Endothelial cell (in vitro differentiated cells): Measurements from ENCODE around the gene KCNJ5. TPM values are rescaled to one million over a fixed set of nuclear protein-coding genes. Genes with fewer than 3 reads are reported as not detected.

Source experiments
- DNase-seq: peaks from one replicate; pipeline ENCODE4 v3.0.0; 2021; ENCODE audit warnings: low spot score
- H3K27ac Mint-ChIP-seq: one replicate; pipeline ENCODE4 v1.8.0; 2021; ENCODE audit warnings: mixed read lengths, inconsistent platforms; ENCODE audit not compliant: unreplicated experiment
- H3K27me3 Mint-ChIP-seq: one replicate; pipeline ENCODE4 v1.8.0; 2021; ENCODE audit warnings: mild to moderate bottlenecking, moderate library complexity, mixed read lengths, inconsistent platforms; ENCODE audit not compliant: unreplicated experiment
- H3K36me3 Mint-ChIP-seq: one replicate; pipeline ENCODE4 v1.8.0; 2021; ENCODE audit warnings: mild to moderate bottlenecking, low read depth, mixed read lengths, inconsistent platforms; ENCODE audit not compliant: unreplicated experiment
- H3K4me1 Mint-ChIP-seq: one replicate; pipeline ENCODE4 v1.8.0; 2021; ENCODE audit warnings: mild to moderate bottlenecking, mixed read lengths, inconsistent platforms; ENCODE audit not compliant: unreplicated experiment
- H3K4me3 Mint-ChIP-seq: one replicate; pipeline ENCODE4 v1.8.0; 2021; ENCODE audit warnings: mild to moderate bottlenecking, mixed read lengths, inconsistent platforms; ENCODE audit not compliant: unreplicated experiment
- H3K9me3 Mint-ChIP-seq: one replicate; pipeline ENCODE4 v1.8.0; 2021; ENCODE audit warnings: mixed read lengths, inconsistent platforms; ENCODE audit not compliant: unreplicated experiment
- CTCF ChIP-seq: fragments of 200-600 bp; sonication (generic); IDR thresholded peaks from one replicate; pipeline ENCODE4 v1.5.0; 2021; ENCODE audit warnings: antibody characterized with exemption; ENCODE audit not compliant: unreplicated experiment
- total RNA-seq: library from RNA; stranded (reverse); fragmentation: NEBNext Ultra II Directional; extraction: Animal tissue kit (Norgen Biotek cat#: 25700); gene quantifications from one replicate; pipeline ENCODE4 v1.2.1, GENCODE V29; 2021; ENCODE audit not compliant: unreplicated experiment

The KCNJ5 gene
- total RNA-seq, 1 donor from 2014 or later = 0.05 TPM

GRCh38 chr11:128862406-128862805 lies 28.8 kb upstream of the KCNJ5 start:
- peaks cover 4% of the 10 kb centered on the region for H3K27me3 Mint-ChIP-seq
- H3K27ac Mint-ChIP-seq = no peak overlapping the region
- peaks cover 6% of the 10 kb centered on the region for H3K4me1 Mint-ChIP-seq
- no peak overlapping the region for H3K4me3 Mint-ChIP-seq
- no peaks in the 10 kb centered on the region for H3K36me3 Mint-ChIP-seq
- TF ChIP-seq CTCF = no peak
- no peak for DNase-seq
- no peaks in the 10 kb centered on the region for H3K9me3 Mint-ChIP-seq

GRCh38 chr11:128862908-128863660 lies 28.1 kb upstream of the KCNJ5 start:
- Mint-ChIP-seq H3K27me3 (peaks cover 4% of the 10 kb centered on the region), H3K36me3 (no peaks in the 10 kb centered on the region), H3K27ac (no peak overlapping the region), H3K4me1 (peaks cover 6% of the 10 kb centered on the region), H3K9me3 (no peaks in the 10 kb centered on the region), H3K4me3 (no peak overlapping the region)
- no peak for DNase-seq
- no peak for TF ChIP-seq CTCF

- no peaks in the 10 kb centered on the region for H3K9me3 Mint-ChIP-seq
- TF ChIP-seq CTCF = no peak
- H3K4me1 Mint-ChIP-seq = peaks cover 3% of the 10 kb centered on the region
- H3K36me3 Mint-ChIP-seq = no peaks in the 10 kb centered on the region
- peaks cover 4% of the 10 kb centered on the region for H3K27me3 Mint-ChIP-seq
- H3K27ac Mint-ChIP-seq = no peak overlapping the region
- no peak overlapping the region for H3K4me3 Mint-ChIP-seq
- DNase-seq = no peak
Measured at GRCh38 chr11:128865490-128865889, 25.7 kb upstream of the KCNJ5 start.

GRCh38 chr11:128867277-128867676 lies 23.9 kb upstream of the KCNJ5 start, which contains the start of gene KCNJ1:
Gene KCNJ1, minus strand, starts transcription at chr11:128867296. Its CDS starts 27,053 bp downstream, at chr11:128840243.
- H3K4me3 Mint-ChIP-seq = no peak within 1 kb of the TSS
- no peak within 1 kb of the TSS for H3K27ac Mint-ChIP-seq
- H3K27me3 Mint-ChIP-seq = peaks cover 4% of the 10 kb centered on the region
- no peak for TF ChIP-seq CTCF
- H3K9me3 Mint-ChIP-seq = no peaks in the 10 kb centered on the region
- H3K36me3 Mint-ChIP-seq = no peaks in the 10 kb centered on the region
- DNase-seq = no peak
- peaks cover 3% of the 10 kb centered on the region for H3K4me1 Mint-ChIP-seq
